Ureter (tissue), 1 donor: Measurements from ENCODE around the gene SLC7A14. TPM values are rescaled to one million over a fixed set of nuclear protein-coding genes. Genes with fewer than 3 reads are reported as not detected.
"Not testable (repeated sequence)": the region's sequence is repeated elsewhere in the genome, so short reads cannot be mapped to it uniquely, and the experiment has no call there.

ENCODE experiments used
- DNase-seq: peaks from one replicate; pipeline ENCODE4 v3.0.0-alpha.2; 2020; ENCODE audit warnings: low spot score
- total RNA-seq: library from RNA; stranded (reverse); gene quantifications from one replicate; pipeline ENCODE4 v1.2.4, GENCODE V29; 2023
- donor health status: DM: yes; HTN: yes; CAD: no.

The SLC7A14 gene
- total RNA-seq, 1 donor from 2014 or later: not detected

DNA sequence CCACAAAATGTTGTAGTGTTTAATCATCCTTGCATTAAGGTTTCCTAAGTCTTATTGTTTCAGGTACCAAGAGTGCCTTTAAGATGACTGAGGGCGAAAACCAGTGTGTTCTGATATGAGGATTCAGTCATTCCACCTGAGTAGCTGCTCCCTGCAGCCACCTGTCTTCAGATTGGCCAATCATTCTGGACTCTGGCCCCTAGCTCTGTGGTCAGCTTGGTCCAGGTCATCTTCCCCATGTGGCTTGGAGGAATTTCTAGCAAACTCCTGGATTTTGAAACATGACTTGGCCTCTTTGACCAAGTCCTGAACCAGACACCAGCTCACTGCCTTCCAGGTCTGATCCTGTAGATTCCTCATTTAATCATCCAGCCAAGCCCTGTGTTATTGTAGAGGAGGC is 7.8 kb upstream of the SLC7A14 start:
- no peak for DNase-seq

DNA sequence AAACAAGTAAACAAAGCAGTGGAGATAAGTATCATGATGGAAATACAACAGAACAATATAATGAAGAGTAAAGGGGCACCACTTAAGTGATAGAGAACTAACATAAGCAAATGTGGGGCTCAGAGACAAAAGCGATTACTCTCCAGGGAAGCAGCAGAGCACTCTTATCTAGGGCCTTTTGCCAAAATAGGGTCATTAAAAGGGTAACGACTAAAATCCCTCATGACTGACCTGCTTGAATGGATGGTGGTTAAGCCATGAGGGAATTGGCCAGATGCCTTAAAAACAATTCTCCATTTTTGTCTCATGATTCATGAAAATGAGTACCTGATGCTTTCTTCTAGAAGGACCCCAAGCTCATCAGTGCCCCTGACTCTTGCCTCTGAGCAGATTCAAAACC is 3.2 kb upstream of the SLC7A14 start:
- no peak for DNase-seq

DNA sequence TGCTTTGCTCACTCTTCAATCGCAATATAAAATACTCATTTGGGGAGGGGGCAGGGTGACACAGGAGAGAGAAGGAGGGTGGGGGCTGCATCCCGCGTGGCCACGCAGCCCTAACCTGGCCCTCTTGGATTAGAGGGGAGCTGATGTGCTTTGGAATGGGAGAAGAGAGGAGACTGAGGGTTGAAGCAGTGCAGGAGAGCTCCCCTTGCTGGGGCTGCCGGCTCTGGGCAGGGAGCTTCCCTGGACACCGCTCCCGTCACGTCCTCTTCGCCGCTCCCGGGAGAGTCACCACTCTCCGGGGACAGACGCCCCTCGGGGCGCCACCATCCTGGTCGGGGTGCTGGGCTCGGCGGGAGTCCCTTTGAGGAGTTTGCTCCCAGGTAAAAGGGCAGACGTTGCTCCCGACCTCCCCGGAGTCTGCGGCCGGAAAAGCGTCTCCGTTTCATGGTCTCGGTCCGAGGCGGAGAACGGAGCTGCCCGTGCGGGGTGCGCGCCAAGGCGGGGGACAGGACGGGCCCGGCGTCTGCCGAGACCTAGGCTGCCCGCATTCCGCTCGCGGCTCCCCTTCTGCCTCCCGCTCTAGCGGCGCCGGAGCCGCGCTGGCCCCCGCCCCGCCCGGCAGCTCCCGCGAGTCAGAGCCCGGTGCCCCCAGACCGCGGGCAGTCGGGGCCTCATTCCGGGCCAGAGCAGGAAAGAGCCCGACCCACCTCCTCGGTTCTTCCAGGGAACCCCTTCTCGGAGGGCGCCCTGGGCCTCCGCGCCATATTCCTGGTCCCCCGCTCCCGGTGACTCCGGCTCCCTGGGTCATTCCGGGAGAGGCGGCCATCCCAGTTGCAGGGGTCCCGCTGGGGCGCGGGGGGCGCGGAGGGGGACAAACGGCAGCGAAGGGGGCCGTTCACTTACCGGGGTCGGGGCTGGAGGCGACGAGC is 603 bp downstream of the SLC7A14 start:
- DNase-seq: no peak

GRCh38 chr3:170584585-170585007 is 1.3 kb downstream of the SLC7A14 start:
- peak; percentile 64 for DNase-seq

- no peak for DNase-seq
These were observed 6.2 kb downstream of the SLC7A14 start for GRCh38 chr3:170579646-170580045.

- DNase-seq: no peak
These were observed 13.1 kb downstream of the SLC7A14 start for GRCh38 chr3:170572665-170573253.

GRCh38 chr3:170567598-170567997 is 18.3 kb downstream of the SLC7A14 start:
- not testable (repeated sequence) for DNase-seq

DNA sequence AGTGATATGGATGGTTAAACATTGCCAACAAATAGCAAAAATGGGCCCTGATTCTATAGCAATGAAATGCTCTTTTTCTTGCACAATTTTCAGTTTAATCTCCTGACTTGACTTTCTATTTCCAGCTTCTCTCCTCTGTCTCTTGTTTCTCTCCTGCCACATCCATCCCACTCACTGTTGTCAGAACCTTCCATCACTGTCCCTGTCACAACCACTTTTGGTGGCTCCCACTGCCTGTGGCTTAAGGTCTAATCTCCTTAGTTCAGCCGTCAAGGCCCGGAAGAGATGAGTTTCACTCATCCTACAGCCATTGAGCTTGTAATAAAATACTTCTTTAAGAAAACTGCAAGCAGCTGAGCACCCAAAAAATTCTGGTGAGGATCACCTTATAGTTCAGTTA is 19.5 kb downstream of the SLC7A14 start:
- DNase-seq: no peak

DNA sequence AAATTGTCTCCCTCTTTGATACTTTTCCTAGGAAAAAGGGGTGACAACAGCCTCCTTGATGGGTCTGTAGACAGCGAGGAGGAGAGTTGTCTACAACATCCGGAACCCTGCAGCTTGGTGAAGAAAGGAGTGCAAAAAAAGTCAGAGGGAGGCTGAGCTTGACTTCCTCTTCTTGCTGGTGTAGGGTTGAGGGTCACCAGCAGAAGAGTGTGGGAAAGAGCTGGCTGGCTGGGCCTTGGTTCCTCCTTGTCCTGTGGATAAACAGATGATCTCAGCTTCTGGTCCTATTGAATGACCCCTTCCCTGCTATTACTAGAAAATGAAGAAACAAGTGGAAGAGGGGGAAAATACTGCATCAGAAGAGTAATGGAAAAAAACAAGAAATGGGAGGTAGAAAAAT is 20.4 kb downstream of the SLC7A14 start:
- DNase-seq: no peak

DNA sequence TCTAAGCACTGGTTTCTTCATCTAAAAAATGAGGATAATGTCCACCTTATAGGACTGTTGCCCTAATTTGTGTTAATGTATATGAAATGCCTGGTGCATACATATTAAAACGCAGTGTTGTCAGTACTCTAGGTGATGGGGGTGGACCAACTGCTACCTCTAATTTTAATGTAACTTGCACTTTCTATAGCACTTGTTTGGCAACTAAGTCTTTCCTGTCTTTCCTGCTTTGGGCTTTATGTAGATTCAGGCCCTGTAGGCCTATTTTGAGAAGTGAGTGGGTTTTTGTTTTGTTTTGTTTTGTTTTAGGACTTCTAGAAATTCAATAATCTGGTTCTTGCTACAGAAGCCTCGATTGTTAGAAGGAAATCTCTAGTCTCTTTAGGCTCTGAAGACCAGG is 21.2 kb downstream of the SLC7A14 start:
- no peak for DNase-seq

DNA sequence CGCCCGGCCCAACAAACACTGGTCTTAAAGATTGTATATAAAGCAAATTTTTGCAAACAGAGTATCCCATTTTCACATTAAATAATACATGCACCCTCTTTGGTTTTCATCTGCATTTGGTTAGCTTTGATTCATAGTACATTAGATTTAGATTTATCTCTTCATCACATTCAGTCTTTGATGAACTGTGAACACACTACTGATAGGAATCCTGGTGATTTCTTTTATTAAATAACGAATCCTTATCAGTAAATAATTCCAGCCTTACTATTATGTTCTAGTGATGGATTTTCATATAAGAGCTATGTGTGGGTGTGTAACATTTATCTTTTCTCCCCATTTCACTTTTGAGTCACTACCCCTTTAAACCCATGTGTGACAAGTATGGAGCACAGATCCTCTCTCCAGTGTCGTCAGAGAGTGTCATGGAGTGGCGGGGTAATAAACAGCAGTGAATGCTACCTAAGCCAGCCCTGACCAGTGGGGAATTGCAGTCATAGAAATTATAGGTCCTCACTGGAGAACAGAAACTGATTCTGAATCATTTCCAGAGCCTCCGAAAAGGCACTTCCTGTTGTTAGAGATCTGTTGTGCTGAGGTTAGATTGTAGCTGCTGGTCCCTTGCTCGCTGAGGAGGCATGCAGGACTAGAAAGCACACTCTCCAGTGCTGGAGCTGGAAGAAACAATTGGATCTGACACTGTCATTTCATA is 22.0 kb downstream of the SLC7A14 start:
- no peak for DNase-seq

DNA sequence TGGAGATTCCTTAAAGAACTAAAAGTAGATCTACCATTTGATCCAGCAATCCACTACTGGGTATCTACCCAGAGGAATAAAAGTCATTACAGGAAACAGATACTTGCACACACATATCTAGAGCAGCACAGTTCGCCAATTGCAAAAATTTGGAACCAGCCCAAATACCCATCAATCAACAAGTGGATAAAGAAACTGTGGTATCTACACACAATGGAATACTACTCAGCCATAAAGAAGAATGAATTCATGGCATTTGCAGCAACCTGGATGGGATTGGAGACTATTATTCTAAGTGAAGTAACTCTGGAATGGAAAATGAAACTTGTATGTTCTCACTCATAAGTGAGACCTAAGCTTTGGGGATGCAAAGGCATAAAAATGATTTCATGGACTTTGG is 23.8 kb downstream of the SLC7A14 start:
- DNase-seq: no peak

- no peak for DNase-seq
These were observed 25.0 kb downstream of the SLC7A14 start for GRCh38 chr3:170560717-170561382.

DNA sequence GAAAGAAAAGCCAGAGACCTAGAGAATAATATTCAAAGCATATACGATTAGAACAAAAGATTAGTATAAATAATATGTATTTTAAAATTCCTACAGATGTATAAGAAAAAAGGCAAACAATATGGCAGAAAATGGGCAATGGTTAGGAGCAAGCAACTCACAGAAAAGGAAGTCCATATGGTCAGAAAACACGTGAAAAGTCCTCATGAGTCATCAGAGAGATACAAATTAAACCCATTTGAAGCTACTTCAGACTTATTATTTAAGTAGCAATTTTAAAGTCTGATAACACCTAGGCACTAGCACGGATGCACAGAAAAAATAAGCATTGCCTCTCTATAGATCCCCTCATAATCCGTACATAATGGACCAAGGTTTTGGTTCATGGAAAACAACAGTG is 25.6 kb downstream of the SLC7A14 start:
- no peak for DNase-seq

DNA sequence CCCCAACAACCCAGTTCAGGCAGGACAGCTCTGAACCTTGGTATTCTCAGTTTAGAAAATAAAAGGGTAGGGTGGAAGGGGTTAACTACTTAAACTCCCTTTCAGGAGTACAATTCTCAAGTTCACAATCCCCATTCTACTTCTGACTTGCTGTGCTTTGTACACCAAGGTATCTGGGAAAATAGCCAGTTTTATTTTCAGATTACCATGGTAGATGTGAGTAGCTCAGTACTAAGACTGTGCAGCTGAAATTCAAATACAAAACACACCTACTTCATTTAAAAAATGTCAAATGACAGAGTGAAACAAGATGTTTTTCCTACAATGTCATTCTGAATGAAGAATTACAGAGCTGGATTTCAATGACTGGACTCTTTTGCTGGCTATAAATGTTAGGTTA is 27.4 kb downstream of the SLC7A14 start:
- no peak for DNase-seq

DNA sequence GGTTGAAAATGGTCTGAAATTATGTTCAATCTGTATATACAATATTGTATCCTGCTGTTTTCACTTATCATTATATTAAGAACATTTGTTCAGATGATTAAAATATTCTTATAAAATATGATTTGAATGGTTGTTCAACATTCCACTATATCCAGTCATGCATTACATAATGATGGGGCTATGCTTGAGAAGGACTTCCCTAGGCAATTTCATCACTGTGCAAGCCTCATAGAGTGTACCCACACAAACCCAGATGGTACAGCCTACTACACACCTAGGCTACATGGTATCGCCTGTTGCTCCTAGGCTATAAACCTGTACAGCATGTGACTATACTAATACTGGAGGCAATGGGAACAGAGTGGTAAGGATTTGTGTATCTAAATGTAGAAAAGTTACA is 30.5 kb downstream of the SLC7A14 start:
- no peak for DNase-seq

- DNase-seq: no peak
These were observed 31.8 kb downstream of the SLC7A14 start for GRCh38 chr3:170553788-170554757.

DNA sequence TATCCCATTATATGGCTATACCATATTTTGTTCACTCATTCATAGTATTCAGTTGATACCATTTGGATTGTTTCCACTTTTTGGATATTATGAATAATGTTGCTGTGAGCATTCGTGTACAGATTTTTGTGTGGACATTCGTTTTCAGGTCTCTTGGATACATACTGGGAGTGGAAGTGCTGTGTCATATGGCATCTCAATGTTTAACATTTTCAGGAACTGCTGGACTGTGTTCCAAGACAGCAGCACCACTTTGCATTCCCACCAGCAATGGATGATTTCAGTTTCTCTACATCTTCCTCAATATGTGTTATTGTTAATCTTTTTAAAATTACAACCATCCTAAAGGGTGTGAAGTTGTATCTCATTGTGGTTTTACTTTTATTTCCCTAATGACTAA is 34.6 kb downstream of the SLC7A14 start:
- DNase-seq: no peak

GRCh38 chr3:170542704-170543103 is 43.2 kb downstream of the SLC7A14 start:
- no peak for DNase-seq

DNA sequence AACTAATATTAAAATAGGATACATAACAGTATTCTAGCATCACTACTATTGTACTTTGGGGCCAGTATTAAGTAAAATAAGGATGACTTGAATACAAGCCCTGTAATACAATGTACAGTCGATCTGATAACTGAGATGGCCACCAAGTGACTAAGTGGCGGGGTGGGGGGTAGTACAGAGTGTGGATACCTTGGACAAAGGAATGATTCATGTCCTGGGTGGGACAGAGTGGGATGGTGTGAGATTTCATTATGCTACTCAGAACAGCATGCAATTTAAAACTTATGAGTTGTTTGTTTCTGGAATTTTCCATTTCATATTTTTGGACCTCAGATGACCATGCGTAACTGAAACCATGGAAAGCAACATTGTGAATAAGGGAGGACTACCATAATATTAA is 46.0 kb downstream of the SLC7A14 start:
- DNase-seq: no peak

GRCh38 chr3:170536712-170537111 is 49.2 kb downstream of the SLC7A14 start:
- no peak for DNase-seq
